ENCODE data around the gene KCNJ16. TPM values are rescaled to one million over a fixed set of nuclear protein-coding genes. Genes with fewer than 3 reads are reported as not detected.

KCNJ16 gene
- total and polyA plus RNA-seq, 4 donors = 0.31 to 3.3 (median 0.67) TPM

- 86% methylated on average over 8 of the region's 8 CpGs for WGBS
- H3K36me3 ChIP-seq (ENCODE audit: control insufficient read depth in 4 of 4, insufficient read depth in 3 of 4, low read depth in 1 of 4, low read length in 3 of 4) = no peaks in the 10 kb centered on the region
- TF ChIP-seq SP1 (IDR thresholded peaks at IDR 0.05) (no peak), ZBTB33 (IDR thresholded peaks at IDR 0.05) (no peak), RAD21 (IDR thresholded peaks at IDR 0.05) (no peak), FOXA1 (IDR thresholded peaks at IDR 0.05) (no peak), TAF1 (conservative IDR thresholded peaks at IDR 0.05) (no peak), GABPA (IDR thresholded peaks at IDR 0.05 in 1 of 2, conservative IDR thresholded peaks at IDR 0.05 in 1 of 2) (no peak), HNF4G (IDR thresholded peaks at IDR 0.05) (no peak), JUND (IDR thresholded peaks at IDR 0.05) (no peak), ATF3 (IDR thresholded peaks at IDR 0.05) (no peak), YY1 (IDR thresholded peaks at IDR 0.05) (no peak)
- peaks cover 0 to 5% (median 0%) of the 10 kb centered on the region in 4 donors for H3K9me3 ChIP-seq (ENCODE audit: control insufficient read depth in 4 of 4, low read length in 3 of 4)
- no peak overlapping the region for H3K4me3 ChIP-seq (ENCODE audit: low read depth in 1 of 3, low read length in 3 of 3)
- H3K9ac ChIP-seq (ENCODE audit: low read depth in 1 of 2, low read length in 2 of 2) = no peak overlapping the region
- peaks cover 0 to 3% (median 0%) of the 10 kb centered on the region in 4 donors for H3K4me1 ChIP-seq (ENCODE audit: control insufficient read depth in 4 of 4, insufficient read depth in 4 of 4, low read length in 3 of 4)
- no peaks in the 10 kb centered on the region for H3K27me3 ChIP-seq (ENCODE audit: control insufficient read depth in 4 of 4, insufficient read depth in 4 of 4, low read length in 3 of 4)
- DNase-seq (ENCODE audit: low spot score) = no peak
- no peak overlapping the region for H3K27ac ChIP-seq (ENCODE audit: low read depth in 1 of 2, low read length in 2 of 2)
These were observed 59.0 kb downstream of the KCNJ16 start for GRCh38 chr17:70134042-70134441.

- H3K9ac ChIP-seq (ENCODE audit: low read depth in 1 of 2, low read length in 2 of 2) = no peak overlapping the region
- no peaks in the 10 kb centered on the region for H3K27me3 ChIP-seq (ENCODE audit: control insufficient read depth in 4 of 4, insufficient read depth in 4 of 4, low read length in 3 of 4)
- H3K36me3 ChIP-seq (ENCODE audit: control insufficient read depth in 4 of 4, insufficient read depth in 3 of 4, low read depth in 1 of 4, low read length in 3 of 4) = no peaks in the 10 kb centered on the region
- H3K27ac ChIP-seq (ENCODE audit: low read depth in 1 of 2, low read length in 2 of 2) = no peak overlapping the region
- TF ChIP-seq ZBTB33 (IDR thresholded peaks at IDR 0.05) = no peak
- TF ChIP-seq RXRA (IDR thresholded peaks at IDR 0.05) = no peak
- TF ChIP-seq NR2F2 (IDR thresholded peaks at IDR 0.05) = no peak
- TF ChIP-seq ATF3 (IDR thresholded peaks at IDR 0.05) = no peak
- no peak for DNase-seq (ENCODE audit: low spot score)
- H3K9me3 ChIP-seq (ENCODE audit: control insufficient read depth in 4 of 4, low read length in 3 of 4) = peaks cover 0 to 5% (median 0%) of the 10 kb centered on the region in 4 donors
- WGBS = 66% methylated on average over 1 of the region's 1 CpG
- peaks cover 0 to 3% (median 0%) of the 10 kb centered on the region in 4 donors for H3K4me1 ChIP-seq (ENCODE audit: control insufficient read depth in 4 of 4, insufficient read depth in 4 of 4, low read length in 3 of 4)
- no peak overlapping the region for H3K4me3 ChIP-seq (ENCODE audit: low read depth in 1 of 3, low read length in 3 of 3)
These were observed 59.8 kb downstream of the KCNJ16 start for GRCh38 chr17:70134777-70135176.

GRCh38 chr17:70136131-70136530 is 61.1 kb downstream of the KCNJ16 start:
- no peak for TF ChIP-seq TAF1 (conservative IDR thresholded peaks at IDR 0.05)
- TF ChIP-seq RXRA (IDR thresholded peaks at IDR 0.05) = no peak
- TF ChIP-seq REST (IDR thresholded peaks at IDR 0.05) = no peak
- TF ChIP-seq HNF4G (IDR thresholded peaks at IDR 0.05) = no peak
- no peak for TF ChIP-seq HNF4A (conservative IDR thresholded peaks at IDR 0.05)
- TF ChIP-seq NR2F2 (IDR thresholded peaks at IDR 0.05) = no peak
- no peak for TF ChIP-seq YY1 (IDR thresholded peaks at IDR 0.05)
- no peak for TF ChIP-seq FOXA2 (IDR thresholded peaks at IDR 0.05)
- TF ChIP-seq RAD21 (IDR thresholded peaks at IDR 0.05) = no peak
- Histone ChIP-seq H3K27me3 (ENCODE audit: control insufficient read depth in 4 of 4, insufficient read depth in 4 of 4, low read length in 3 of 4) (no peaks in the 10 kb centered on the region), H3K36me3 (ENCODE audit: control insufficient read depth in 4 of 4, insufficient read depth in 3 of 4, low read depth in 1 of 4, low read length in 3 of 4) (no peaks in the 10 kb centered on the region), H3K4me3 (ENCODE audit: low read depth in 1 of 3, low read length in 3 of 3) (no peak overlapping the region), H3K4me1 (ENCODE audit: control insufficient read depth in 4 of 4, insufficient read depth in 4 of 4, low read length in 3 of 4) (peaks cover 0 to 3% (median 0%) of the 10 kb centered on the region in 4 donors), H3K9ac (ENCODE audit: low read depth in 1 of 2, low read length in 2 of 2) (no peak overlapping the region), H3K27ac (ENCODE audit: low read depth in 1 of 2, low read length in 2 of 2) (no peak overlapping the region), H3K9me3 (ENCODE audit: control insufficient read depth in 4 of 4, low read length in 3 of 4) (peaks cover 0 to 5% (median 0%) of the 10 kb centered on the region in 4 donors)
- WGBS = 81% methylated on average over 5 of the region's 5 CpGs
- no peak for DNase-seq (ENCODE audit: low spot score)
